T-helper 2 cell (primary cell): ENCODE data around the gene MAGED1.
"Not testable (repeated sequence)": the region's sequence is repeated elsewhere in the genome, so short reads cannot be mapped to it uniquely, and the experiment has no call there.

Source experiments
- DNase-seq, 5 experiments: peaks; one replicate each; pipeline versions ENCODE4 v3.0.0 to v3.0.0-alpha.2; 2012 to 2022

The MAGED1 gene

DNA sequence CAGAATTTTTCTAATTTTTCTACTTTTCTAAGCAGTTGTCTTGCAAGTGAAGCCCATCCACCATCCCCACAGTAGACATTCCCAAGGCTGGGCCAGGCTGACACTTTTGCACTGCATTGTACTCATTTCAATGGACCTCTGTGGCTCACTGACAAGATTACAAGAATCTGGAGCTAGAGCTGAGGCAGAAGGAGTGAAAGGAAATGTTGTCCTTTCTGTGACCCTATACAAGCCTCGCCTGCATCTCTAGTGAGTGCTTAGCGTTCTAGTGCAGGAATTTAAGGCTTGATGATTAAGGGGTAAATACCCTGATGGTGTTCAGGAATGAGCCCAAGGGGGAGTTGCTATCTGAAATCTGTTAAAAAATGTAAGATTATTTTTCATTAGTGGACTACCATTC, 6.3 kb downstream of the MAGED1 start:
- DNase-seq, result no peak

- DNase-seq, result no peak
These were observed 9.2 kb downstream of the MAGED1 start for GRCh38 chrX:51902510-51903050.

DNA sequence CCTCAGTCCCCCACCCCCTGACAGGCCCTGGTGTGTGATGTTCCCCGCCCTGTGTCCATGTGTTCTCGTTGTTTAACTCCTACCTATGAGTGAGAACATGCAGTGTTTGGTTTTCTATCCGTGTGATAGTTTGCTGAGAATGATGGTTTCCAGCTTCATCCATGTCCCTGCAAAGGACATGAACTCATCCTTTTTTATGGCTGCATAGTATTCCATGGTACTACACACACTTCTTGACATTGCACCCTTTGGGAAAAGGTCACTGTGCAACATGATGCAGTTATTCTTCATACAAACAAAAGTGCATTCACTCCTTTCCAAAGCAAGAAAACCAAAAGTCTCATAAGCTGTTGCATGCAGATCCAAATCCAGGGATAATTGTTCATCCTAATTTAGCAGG, 11.7 kb downstream of the MAGED1 start:
- not testable (repeated sequence) for DNase-seq

DNA sequence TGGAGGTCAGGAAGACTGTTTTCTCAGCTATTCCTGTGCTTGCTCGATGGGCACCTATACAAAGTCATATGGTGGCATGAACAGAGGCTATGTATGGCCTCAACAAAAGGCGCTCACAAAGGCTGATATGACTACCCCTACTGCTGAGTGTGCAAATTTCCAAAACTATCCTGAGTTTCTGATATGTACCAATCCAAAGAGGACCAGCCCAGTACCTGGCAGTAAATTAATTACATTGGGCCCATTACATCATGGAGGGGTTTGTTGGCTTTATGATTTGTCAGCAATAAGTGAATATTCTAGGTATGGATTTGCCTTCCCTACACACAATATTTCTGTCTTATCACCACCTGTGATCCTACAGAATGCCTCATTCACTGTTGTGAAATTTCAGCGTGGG, 12.3 kb downstream of the MAGED1 start:
- no peak for DNase-seq

DNA sequence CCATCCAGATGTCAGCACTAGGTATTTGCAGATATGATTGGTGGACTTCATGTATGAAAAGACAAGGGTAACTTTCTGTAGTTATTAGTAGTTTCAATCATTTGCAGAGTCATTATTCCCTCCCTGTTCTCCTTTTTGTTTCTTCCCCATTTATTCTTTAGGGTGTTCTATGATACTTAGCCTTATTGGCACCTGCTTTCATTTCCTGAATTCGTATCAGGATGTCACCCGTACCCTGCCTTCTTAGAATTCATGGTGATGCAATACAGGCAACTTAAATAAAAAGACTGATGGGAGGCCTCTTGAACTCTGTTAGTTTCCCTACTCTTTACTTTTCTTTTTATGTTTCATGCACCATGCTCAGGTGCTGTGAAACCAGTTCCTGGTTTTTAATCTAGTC, 24.2 kb downstream of the MAGED1 start:
- no peak for DNase-seq

DNA sequence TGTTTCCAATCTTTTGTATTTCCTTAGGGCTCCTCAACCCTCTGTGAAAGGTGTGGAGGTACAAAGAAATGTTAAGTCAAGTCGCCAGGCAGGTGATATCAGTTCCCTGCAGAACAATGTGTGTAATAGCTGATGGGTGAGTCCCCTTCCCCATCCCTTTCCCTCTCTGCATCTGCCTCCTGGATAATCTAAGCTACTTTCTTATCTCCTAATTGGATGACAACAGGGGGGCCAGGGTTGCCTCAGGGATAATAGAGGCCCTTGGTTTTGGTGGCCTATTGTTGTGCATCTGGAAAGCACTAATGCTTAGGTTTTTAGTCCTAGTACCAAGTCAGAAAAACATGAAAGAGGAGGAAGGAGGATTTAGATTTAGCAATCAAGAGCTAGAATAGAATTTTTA, 29.1 kb downstream of the MAGED1 start:
- no peak for DNase-seq

GRCh38 chrX:51931566-51932150, 38.2 kb downstream of the MAGED1 start:
- no peak for DNase-seq
